Thoracic aorta (tissue), 2 donors: Measurements from ENCODE around the gene VPS29. TPM values are rescaled to one million over a fixed set of nuclear protein-coding genes. Genes with fewer than 3 reads are reported as not detected.
"Not testable (repeated sequence)": the region's sequence is repeated elsewhere in the genome, so short reads cannot be mapped to it uniquely, and the experiment has no call there.

Source experiments
- ATAC-seq: fragments of 150-250 bp; one replicate; pipeline ENCODE4 v1.8.0; 2017; ENCODE audit warnings: low read depth; ENCODE audit not compliant: insufficient number of reproducible peaks, low FRiP score
- DNase-seq: peaks from one replicate; pipeline ENCODE4 v3.0.0-alpha.2; 2020; ENCODE audit warnings: low spot score
- H3K27ac ChIP-seq, 2 donors: fragments of 200-600 bp; sonication (generic); 1 replicate in 1 of 2; 2 replicates in 1 of 2; pipeline ENCODE4 v1.5.1; 2016; ENCODE audit warnings: mild to moderate bottlenecking in 2 of 2, moderate library complexity in 2 of 2
- H3K27me3 ChIP-seq: fragments of 200-600 bp; sonication (generic); replicated peaks from 2 replicates; pipeline ENCODE4 v1.6.0; 2016; ENCODE audit warnings: mild to moderate bottlenecking; ENCODE audit not compliant: insufficient read depth
- H3K36me3 ChIP-seq: fragments of 200-600 bp; sonication (generic); one replicate; pipeline ENCODE4 v1.5.1; 2016
- H3K4me1 ChIP-seq, 2 donors: fragments of 200-600 bp; sonication (generic); 1 replicate in 1 of 2; 2 replicates in 1 of 2; pipeline versions ENCODE4 v1.5.1 to v1.6.0; 2016; ENCODE audit warnings: low read depth in 2 of 2, mild to moderate bottlenecking in 1 of 2; ENCODE audit not compliant: control insufficient read depth in 1 of 2
- H3K4me3 ChIP-seq: fragments of 200-600 bp; sonication (generic); 2 replicates; pipeline ENCODE4 v1.5.1; 2016; ENCODE audit warnings: mild to moderate bottlenecking
- H3K9me3 ChIP-seq: fragments of 200-600 bp; sonication (generic); 2 replicates; pipeline ENCODE4 v1.5.1; 2016
- total RNA-seq, 2 donors: library from RNA; depleted of rRNA; stranded (reverse); fragments of >200 nt; gene quantifications; one replicate each; pipeline versions ENCODE4 v1.1.0 to v1.2.3, GENCODE V29; 2016
- TF ChIP-seq, protein P1 (sequence below): fragments of 200-600 bp; sonication (generic); IDR thresholded peaks from one replicate; pipeline ENCODE4 v1.5.1; 2019; ENCODE audit warnings: antibody characterized with exemption

The VPS29 gene
- total RNA-seq, 2 donors from 2014 or later = 77.7 to 82.6 TPM

DNA sequence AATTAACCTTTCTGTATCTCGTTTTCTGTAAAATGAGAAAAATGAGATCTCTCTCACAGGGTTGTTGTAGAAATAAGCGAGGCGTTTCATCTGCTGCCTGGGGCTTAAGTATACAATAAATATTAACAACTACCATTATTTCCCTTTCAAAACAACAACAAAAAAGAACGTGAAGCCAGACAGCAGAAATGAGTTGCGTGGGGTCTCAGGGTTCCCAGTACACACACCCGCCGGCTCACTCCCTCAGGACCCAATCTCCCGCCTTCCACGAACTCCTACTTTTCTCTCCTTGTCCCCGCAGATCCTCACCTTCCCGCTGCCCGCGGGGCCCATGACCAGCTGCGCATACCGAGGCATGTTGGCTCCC lies 34.1 kb downstream of the VPS29 start:
- no peaks in the 10 kb centered on the region for H3K27me3 ChIP-seq
- TF ChIP-seq, protein P1, sequence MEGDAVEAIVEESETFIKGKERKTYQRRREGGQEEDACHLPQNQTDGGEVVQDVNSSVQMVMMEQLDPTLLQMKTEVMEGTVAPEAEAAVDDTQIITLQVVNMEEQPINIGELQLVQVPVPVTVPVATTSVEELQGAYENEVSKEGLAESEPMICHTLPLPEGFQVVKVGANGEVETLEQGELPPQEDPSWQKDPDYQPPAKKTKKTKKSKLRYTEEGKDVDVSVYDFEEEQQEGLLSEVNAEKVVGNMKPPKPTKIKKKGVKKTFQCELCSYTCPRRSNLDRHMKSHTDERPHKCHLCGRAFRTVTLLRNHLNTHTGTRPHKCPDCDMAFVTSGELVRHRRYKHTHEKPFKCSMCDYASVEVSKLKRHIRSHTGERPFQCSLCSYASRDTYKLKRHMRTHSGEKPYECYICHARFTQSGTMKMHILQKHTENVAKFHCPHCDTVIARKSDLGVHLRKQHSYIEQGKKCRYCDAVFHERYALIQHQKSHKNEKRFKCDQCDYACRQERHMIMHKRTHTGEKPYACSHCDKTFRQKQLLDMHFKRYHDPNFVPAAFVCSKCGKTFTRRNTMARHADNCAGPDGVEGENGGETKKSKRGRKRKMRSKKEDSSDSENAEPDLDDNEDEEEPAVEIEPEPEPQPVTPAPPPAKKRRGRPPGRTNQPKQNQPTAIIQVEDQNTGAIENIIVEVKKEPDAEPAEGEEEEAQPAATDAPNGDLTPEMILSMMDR = no peak
- peak overlapping the region; percentile 63 to 88 for H3K27ac ChIP-seq
- H3K4me3 ChIP-seq = peak overlapping the region; percentile 86
- peaks cover 8 to 26% of the 10 kb centered on the region in 2 donors for H3K4me1 ChIP-seq
- ATAC-seq = no peak
- no peaks in the 10 kb centered on the region for H3K9me3 ChIP-seq
- H3K36me3 ChIP-seq = no peaks in the 10 kb centered on the region
- no peak for DNase-seq

DNA sequence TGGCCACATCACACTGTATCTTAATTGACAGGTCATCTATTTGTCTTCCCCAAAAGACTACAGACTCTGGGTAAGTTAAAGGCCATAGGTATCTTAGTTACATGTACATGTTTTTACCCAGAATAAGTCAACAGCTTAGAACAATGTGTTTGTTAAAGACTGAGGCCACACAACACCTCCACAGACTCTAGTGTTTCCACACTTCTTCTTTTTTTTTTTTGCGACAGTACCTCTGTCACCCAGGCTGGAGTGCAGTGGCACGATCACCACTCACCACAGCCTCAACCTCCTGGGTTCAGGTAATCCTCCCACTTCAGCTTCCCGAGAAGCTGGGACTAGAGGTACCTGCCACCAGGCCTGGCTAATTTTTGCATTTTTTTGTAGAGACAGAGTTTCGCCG lies 35.1 kb downstream of the VPS29 start:
- no peaks in the 10 kb centered on the region for H3K36me3 ChIP-seq
- no peaks in the 10 kb centered on the region for H3K9me3 ChIP-seq
- DNase-seq = no peak
- peaks cover 8 to 26% of the 10 kb centered on the region in 2 donors for H3K4me1 ChIP-seq
- H3K4me3 ChIP-seq = peak overlapping the region; percentile 86
- ATAC-seq = no peak
- TF ChIP-seq, protein P1 = no peak
- no peaks in the 10 kb centered on the region for H3K27me3 ChIP-seq
- H3K27ac ChIP-seq = no peak overlapping the region

DNA sequence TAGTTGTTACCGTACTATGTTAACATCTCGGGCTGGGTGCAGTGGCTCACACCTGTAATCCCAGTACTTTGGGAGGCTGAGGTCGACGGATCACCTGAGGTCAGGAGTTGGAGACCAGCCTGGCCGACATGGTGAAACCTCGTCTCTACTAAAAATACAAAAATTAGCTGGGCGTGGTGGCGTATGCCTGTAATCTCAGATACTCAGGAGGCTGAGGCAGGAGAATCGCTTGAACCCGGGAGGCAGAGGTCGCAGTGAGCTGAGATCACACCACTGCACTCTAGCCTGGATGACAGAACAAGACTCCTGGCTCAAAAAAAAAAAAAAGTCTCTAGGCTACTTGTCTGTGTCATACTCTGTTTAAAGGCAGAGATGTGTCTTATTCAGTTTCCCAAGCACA lies 36.1 kb downstream of the VPS29 start:
- ATAC-seq, H3K36me3 ChIP-seq, H3K4me3 ChIP-seq, DNase-seq, H3K27me3 ChIP-seq, H3K27ac ChIP-seq, H3K9me3 ChIP-seq: not testable (repeated sequence)
- H3K4me1 ChIP-seq = peaks cover 8 to 26% of the 10 kb centered on the region in 2 donors

DNA sequence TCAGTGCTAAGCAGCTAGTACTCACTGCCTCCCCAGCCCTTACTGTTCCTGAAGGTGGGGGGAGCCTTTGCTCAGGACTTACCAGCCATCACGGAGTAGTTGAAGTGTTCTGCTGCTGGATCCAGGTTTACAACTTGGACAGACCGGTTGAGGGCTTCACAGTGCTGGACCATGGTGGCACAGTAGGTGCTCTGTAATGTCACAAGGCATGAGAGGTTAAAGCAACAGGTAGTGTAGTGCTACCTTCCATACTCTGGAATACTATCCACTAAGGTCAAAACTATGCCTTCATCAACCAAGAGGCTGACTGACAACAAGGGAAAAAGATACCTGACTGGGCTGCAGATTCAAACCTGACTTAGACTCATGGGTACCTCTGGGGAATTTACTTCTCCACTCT lies 36.9 kb downstream of the VPS29 start:
- Histone ChIP-seq H3K9me3 (no peaks in the 10 kb centered on the region), H3K27ac (no peak overlapping the region), H3K4me3 (no peak overlapping the region), H3K27me3 (no peaks in the 10 kb centered on the region), H3K4me1 (peaks cover 8 to 25% of the 10 kb centered on the region in 2 donors), H3K36me3 (no peaks in the 10 kb centered on the region)
- TF ChIP-seq, protein P1 = no peak
- DNase-seq (no peak), ATAC-seq (no peak)

DNA sequence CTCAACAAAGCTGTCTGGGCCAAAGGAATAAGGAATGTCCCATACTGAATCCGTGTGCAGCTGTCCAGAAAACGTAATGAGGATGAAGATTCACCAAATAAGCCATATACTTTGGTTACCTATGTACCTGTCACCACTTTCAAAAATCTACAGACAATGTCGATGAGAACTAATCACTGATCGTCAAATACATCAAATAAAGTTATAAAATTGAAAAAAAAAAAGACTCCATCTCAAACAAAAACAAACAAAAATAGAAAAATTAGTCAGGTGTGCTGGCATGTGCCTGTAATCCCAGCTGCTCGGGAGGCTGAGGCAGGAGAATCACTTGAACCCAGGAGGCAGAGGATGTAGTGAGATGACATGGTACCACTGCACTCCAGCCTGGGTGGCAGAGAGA lies 40.7 kb downstream of the VPS29 start:
- not testable (repeated sequence) for H3K27ac ChIP-seq, H3K4me1 ChIP-seq, H3K27me3 ChIP-seq, ATAC-seq, DNase-seq, H3K4me3 ChIP-seq, H3K9me3 ChIP-seq
- peaks cover 11% of the 10 kb centered on the region for H3K36me3 ChIP-seq

DNA sequence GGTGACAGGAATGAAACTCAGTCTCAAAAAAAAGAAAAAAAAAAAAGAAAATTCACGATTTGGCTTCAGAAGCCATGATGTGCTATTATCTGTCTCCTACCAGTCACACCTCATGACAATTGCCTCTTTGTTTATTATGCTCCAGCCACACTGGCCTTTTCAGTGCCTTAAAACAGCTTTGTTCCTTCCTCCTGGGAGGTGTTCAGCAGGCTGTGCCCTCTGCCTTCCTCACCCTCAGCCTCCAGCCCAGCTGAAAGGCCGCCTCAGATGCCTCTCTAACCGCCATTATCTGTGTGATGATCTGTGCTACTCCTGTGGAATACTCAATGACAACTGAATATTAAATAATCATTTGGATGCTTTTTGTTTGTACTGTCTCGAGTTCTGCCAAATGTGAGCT lies 43.2 kb downstream of the VPS29 start:
- no peaks in the 10 kb centered on the region for H3K4me1 ChIP-seq
- TF ChIP-seq, protein P1 = no peak
- DNase-seq = no peak
- no peak overlapping the region for H3K4me3 ChIP-seq
- peaks cover 25% of the 10 kb centered on the region for H3K36me3 ChIP-seq
- ATAC-seq = no peak
- no peak overlapping the region for H3K27ac ChIP-seq
- H3K9me3 ChIP-seq = no peaks in the 10 kb centered on the region
- no peaks in the 10 kb centered on the region for H3K27me3 ChIP-seq
